MCF 10A (cell line): Measurements from ENCODE around the gene C1QTNF6. TPM values are rescaled to one million over a fixed set of nuclear protein-coding genes. Genes with fewer than 3 reads are reported as not detected.

ENCODE experiments used
- BruUV-seq: library from RNA; stranded (reverse); fragments of 400-500 nt; replicated peaks from 2 replicates; lab custom pipeline; 2021; lab: Mats Ljungman, UMichigan
- CTCF ChIA-PET: fragments of 300-600 bp; sonication (Branson Sonifier 250); formaldehyde crosslinking; extraction: SDS; loops from one replicate; lab custom pipeline; 2021; ENCODE audit warnings: antibody characterized with exemption, inconsistent platforms; lab: Yijun Ruan, JAX
- POLR2A ChIA-PET: fragments of 300-600, 350-650 bp; sonication (Branson Sonifier 250); formaldehyde crosslinking; extraction: SDS; loops from one replicate; lab custom pipeline; 2020; ENCODE audit warnings: antibody characterized with exemption, inconsistent platforms; lab: Yijun Ruan, JAX
- DNase-seq: peaks from one replicate; pipeline ENCODE4 v3.0.0-alpha.2; 2018; ENCODE audit not compliant: unreplicated experiment
- H3K27ac Mint-ChIP-seq: one replicate; pipeline ENCODE4 v1.8.0; 2022; ENCODE audit warnings: mild to moderate bottlenecking, low read depth, mixed read lengths; ENCODE audit not compliant: unreplicated experiment
- H3K27me3 Mint-ChIP-seq: one replicate; pipeline ENCODE4 v1.8.0; 2022; ENCODE audit warnings: mixed read lengths; ENCODE audit not compliant: insufficient read depth, unreplicated experiment
- H3K36me3 Mint-ChIP-seq: one replicate; pipeline ENCODE4 v1.8.0; 2022; ENCODE audit warnings: mild to moderate bottlenecking, moderate library complexity, mixed read lengths; ENCODE audit not compliant: insufficient read depth, unreplicated experiment
- H3K4me1 Mint-ChIP-seq: one replicate; pipeline ENCODE4 v1.8.0; 2022; ENCODE audit warnings: mixed read lengths; ENCODE audit not compliant: insufficient read depth, unreplicated experiment
- H3K4me3 Mint-ChIP-seq: one replicate; pipeline ENCODE4 v1.8.0; 2022; ENCODE audit warnings: mild to moderate bottlenecking, moderate library complexity, mixed read lengths; ENCODE audit not compliant: unreplicated experiment
- H3K9me3 Mint-ChIP-seq: one replicate; pipeline ENCODE4 v1.8.0; 2022; ENCODE audit warnings: mixed read lengths; ENCODE audit not compliant: unreplicated experiment
- CTCF ChIP-seq: fragments of 200-600 bp; IDR thresholded peaks from one replicate; pipeline ENCODE4 v1.8.0; 2022; ENCODE audit warnings: antibody characterized with exemption, mild to moderate bottlenecking; ENCODE audit not compliant: unreplicated experiment
- intact Hi-C: fragments of 100-400 bp; cut with micrococcal nuclease; formaldehyde crosslinking; loops from 2 replicates; pipeline ENCODE4 v1.14.1; 2022
- total RNA-seq: library from RNA; stranded (reverse); gene quantifications from 2 replicates; pipeline ENCODE4 v1.2.3, GENCODE V29; 2022

The C1QTNF6 gene
- total RNA-seq, 1 experiment from 2014 or later = 6.6 TPM

- no peak for DNase-seq
- Mint-ChIP-seq H3K4me3 (no peak overlapping the region), H3K4me1 (peaks cover 6% of the 10 kb centered on the region), H3K27me3 (peaks cover 35% of the 10 kb centered on the region), H3K9me3 (peaks cover 22% of the 10 kb centered on the region), H3K36me3 (no peaks in the 10 kb centered on the region), H3K27ac (no peak overlapping the region)
- intact Hi-C loops = no loop called here
- ChIA-PET CTCF (interaction anchor here (0.6 kb wide), 2 partner anchors 71 to 116 kb away, joined by 3 read pairs; no protein-coding TSS in a partner anchor), POLR2A (no interaction called here)
- no peak for TF ChIP-seq CTCF
- no TSS peak for BruUV-seq
These were observed 39.9 kb downstream of the C1QTNF6 start for GRCh38 chr22:37148031-37148651.

GRCh38 chr22:37147186-37147990 lies 40.7 kb downstream of the C1QTNF6 start:
- ChIA-PET POLR2A (no interaction called here), CTCF (interaction anchor here (0.7 kb wide), 1 partner anchor 58 kb away, joined by 3 read pairs; no protein-coding TSS in a partner anchor)
- H3K9me3 Mint-ChIP-seq = peaks cover 18% of the 10 kb centered on the region
- no peaks in the 10 kb centered on the region for H3K36me3 Mint-ChIP-seq
- H3K4me1 Mint-ChIP-seq = peaks cover 6% of the 10 kb centered on the region
- BruUV-seq = no TSS peak
- TF ChIP-seq CTCF = no peak
- peaks cover 35% of the 10 kb centered on the region for H3K27me3 Mint-ChIP-seq
- H3K4me3 Mint-ChIP-seq = no peak overlapping the region
- intact Hi-C loops = no loop called here
- DNase-seq = no peak
- no peak overlapping the region for H3K27ac Mint-ChIP-seq

- Mint-ChIP-seq H3K9me3 (peaks cover 13% of the 10 kb centered on the region), H3K27me3 (peaks cover 35% of the 10 kb centered on the region), H3K4me1 (peaks cover 6% of the 10 kb centered on the region), H3K36me3 (no peaks in the 10 kb centered on the region), H3K27ac (no peak overlapping the region), H3K4me3 (no peak overlapping the region)
- ChIA-PET CTCF (no interaction called here), POLR2A (no interaction called here)
- intact Hi-C loops = no loop called here
- DNase-seq = no peak
- TF ChIP-seq CTCF = no peak
- BruUV-seq = no TSS peak
These were observed 41.4 kb downstream of the C1QTNF6 start for GRCh38 chr22:37146507-37147180.

- ChIA-PET POLR2A (interaction anchor here (0.9 kb wide), 1 partner anchor 16 kb away, joined by 3 read pairs; no protein-coding TSS in a partner anchor), CTCF (interaction anchor here (1.1 kb wide), 1 partner anchor 20 kb away, joined by 5 read pairs; no protein-coding TSS in a partner anchor)
- Mint-ChIP-seq H3K9me3 (peaks cover 7% of the 10 kb centered on the region), H3K4me3 (no peak overlapping the region), H3K36me3 (no peaks in the 10 kb centered on the region), H3K27me3 (peaks cover 35% of the 10 kb centered on the region), H3K4me1 (peaks cover 6% of the 10 kb centered on the region), H3K27ac (no peak overlapping the region)
- intact Hi-C loops = no loop called here
- no peak for TF ChIP-seq CTCF
- no TSS peak for BruUV-seq
- no peak for DNase-seq
These were observed 42.0 kb downstream of the C1QTNF6 start for GRCh38 chr22:37146051-37146385.
